KG1 (cell line): Measurements from ENCODE around the gene LIMCH1.

ENCODE experiments used
- DNase-seq: peaks from one replicate; lab custom pipeline; 2025; lab: John Stamatoyannopoulos, UW

Gene LIMCH1

GRCh38 chr4:41528512-41529205, 9.3 kb upstream of the LIMCH1 start:
- DNase-seq, result no peak

DNA sequence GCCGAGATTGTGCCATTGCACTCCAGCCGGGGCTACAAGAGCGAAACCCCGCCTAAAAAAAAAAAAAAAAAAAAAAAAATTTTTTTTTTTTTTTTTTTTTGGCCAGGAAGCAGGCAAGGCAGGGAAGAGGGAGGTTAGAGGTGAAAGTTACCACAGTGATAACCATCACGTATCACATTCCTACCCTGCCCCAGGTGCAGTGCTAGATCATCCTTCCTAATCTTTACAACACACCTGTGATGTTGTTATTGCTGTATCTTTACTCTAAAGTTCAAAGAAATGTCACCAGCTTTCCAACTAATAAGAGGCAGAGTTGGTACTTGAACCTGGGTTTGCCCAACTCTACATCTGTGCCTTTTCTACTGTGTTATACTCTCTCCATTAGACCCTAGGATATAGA, 7.2 kb upstream of the LIMCH1 start:
- DNase-seq, result no peak

GRCh38 chr4:41532336-41532735, 5.6 kb upstream of the LIMCH1 start:
- DNase-seq, result no peak

DNA sequence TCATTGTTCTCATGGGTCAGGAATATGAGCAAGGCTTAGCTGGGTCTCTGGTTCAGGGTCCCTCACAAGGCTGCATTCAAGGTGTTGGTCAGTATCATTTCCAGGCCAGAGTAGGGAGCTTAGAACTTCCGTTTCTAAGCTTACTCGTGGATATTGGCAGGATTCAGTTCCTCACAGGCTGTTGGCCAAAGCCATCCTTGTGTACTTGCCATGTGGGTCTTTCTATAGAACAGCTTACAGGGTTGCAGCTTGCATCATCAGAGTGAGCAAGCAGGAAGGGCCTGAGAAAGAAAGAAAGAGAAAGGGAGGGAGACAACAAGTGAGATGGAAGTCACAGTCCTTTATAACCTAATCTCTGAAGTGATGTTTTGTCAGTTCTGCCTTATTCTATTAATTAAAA, 5.1 kb upstream of the LIMCH1 start:
- no peak for DNase-seq

DNA sequence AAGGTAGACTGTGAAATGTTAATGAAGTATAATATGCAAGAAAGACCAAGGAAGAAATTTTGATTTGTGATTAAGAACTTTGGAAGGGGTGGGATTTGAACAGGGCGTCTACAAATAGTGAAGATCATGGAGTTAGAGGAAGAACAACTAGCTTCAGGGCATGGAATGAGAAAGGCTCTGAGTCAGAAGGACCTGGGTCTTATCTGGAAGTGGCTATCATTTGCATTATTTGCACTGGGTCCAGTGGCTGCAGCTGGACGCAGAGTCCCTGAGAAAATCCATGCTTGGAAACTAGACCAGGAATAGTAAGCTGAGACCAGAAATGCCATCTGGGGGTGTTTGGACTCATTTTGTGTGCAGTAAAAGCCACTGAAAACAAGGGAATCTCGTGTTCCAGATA, 4.3 kb upstream of the LIMCH1 start:
- no peak for DNase-seq

GRCh38 chr4:41534404-41534803, 3.6 kb upstream of the LIMCH1 start:
- DNase-seq, result no peak

GRCh38 chr4:41535911-41536371, 2.0 kb upstream of the LIMCH1 start:
- DNase-seq, result no peak

- no peak for DNase-seq
These were observed 566 bp upstream of the LIMCH1 start for GRCh38 chr4:41537292-41537890.

DNA sequence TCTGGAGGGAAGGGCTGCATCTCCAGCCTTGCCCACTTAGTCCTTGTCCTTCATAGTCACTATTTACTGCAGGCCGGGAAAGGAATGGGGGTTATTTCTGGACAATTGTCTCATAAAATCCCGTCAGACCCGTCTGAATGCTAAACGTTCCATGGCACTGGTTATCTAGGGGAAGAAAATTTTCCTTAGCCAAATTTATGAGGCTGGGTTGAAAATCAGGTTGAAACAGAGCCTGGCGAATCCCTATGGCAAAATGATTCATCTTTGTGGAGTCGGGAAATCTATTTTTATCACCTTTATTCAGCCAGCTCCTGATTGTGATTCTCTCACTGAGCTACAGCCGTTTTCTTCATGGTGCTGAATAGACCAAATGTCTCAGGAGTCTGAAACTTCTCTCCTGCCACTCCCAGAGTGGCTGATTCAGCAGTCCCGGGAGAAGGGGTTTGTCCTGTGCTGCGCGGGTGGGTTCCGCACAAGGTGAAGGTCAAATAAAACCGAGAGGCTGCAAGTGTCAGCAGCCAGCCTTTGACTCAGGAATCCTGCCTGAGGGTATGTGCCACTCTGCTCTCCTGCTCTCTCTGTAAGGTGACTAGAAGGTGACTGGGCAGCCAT, 1.0 kb downstream of the LIMCH1 start:
- DNase-seq, result no peak

DNA sequence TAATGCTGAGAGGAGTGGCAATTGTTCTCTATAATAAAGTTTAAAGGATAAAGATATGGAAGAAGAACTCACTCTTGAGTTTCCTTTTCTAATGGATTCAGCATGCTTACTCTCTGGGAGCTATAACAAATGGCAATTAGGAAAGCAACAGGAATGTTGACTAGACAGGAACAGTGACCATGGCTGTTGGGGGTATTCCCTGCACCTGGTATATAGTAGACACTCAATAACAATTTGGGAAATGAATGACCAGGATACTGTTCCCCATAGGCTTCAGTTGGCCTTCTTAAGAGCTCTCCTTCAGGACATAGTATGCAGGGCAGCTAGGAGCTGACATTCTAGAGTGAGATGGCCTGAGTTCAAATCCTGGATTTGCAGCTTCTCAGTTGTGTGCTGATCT, 1.8 kb downstream of the LIMCH1 start:
- DNase-seq, result no peak

DNA sequence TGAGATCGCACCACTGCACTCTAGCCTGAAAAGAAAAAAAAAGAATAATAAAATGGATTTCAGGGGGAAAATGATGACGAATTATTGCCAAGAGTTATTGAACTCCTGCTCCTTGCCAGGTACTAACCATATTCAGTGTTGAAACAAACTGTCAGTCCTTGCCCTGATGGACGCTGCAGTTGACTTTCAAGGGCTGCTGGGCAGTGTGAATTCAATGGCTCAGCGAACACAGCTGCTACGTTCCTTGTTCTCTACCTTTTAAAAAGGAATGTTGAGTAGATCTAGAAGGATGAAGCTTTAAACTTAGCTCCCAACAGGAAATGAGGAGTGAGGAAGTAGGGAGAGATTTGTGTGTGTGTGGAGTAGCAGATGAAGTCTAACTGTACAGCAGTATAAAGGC, 2.7 kb downstream of the LIMCH1 start:
- no peak for DNase-seq

GRCh38 chr4:41541687-41542094, 3.7 kb downstream of the LIMCH1 start:
- DNase-seq, result no peak

GRCh38 chr4:41542526-41543275, 4.7 kb downstream of the LIMCH1 start:
- DNase-seq, result no peak

DNA sequence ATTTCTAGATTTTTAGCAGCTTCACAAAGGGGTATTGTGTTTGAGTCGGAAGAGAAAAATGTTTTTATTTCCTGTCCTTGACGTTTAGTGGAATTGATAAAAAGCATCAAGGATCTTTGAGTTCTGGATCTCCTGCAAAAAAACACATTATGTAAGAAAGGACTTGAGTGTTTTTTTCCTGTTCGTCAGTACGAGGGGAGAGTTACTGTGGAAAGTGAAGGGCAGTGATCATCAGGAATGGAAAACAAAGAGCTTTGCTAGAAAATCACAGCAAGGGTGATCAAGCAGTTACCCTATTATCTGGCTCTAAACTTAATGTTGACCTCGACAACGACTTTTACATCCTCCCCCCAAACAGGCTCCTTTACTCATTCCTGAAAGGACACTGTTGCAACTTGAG, 7.3 kb downstream of the LIMCH1 start:
- no peak for DNase-seq

GRCh38 chr4:41546638-41547037, 8.7 kb downstream of the LIMCH1 start:
- no peak for DNase-seq

DNA sequence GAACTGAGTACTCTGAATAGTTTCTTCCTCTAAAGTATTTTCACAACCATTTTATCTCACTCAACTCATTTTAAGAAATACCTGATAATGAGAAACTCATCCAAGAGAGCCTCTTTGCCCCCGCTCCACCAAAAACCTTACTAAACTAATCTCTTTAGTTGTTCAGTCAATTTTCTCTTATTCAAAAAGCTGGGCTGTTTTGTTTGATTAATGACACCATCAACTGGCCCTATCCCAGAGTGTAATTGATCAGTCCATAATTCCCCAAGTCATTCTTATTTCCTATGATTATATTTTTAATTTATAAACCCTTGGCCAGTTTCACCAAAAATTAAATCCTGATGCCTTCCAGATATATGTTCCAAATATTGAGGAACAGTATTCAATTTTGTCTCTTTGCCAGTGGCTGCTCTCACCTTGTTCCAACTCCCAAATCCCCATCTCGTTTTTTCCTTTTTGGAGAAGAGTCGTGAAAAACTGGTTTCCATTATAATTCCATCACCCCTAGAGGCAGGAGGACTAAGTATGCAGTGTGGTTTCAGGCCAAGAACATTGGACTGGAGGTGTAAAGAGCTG, 10.4 kb downstream of the LIMCH1 start:
- no peak for DNase-seq

DNA sequence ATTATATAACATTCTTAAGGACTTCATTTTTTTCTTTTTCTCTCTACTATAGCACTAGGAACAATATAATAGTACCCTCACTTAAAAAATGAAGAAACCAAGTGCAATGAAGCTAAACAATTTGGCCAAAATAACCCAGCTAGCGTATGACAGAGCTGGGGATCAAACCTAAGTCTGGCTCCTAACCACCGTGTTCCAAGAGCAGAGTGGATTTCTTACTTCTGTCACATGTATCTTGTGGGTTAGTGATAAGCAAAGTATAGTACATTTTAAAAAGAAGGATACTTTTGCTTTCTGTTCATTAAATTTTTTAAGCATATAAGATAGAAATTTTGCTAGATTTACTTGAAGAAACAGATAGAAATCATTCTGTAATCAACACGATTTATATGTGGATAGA, 11.5 kb downstream of the LIMCH1 start:
- no peak for DNase-seq

DNA sequence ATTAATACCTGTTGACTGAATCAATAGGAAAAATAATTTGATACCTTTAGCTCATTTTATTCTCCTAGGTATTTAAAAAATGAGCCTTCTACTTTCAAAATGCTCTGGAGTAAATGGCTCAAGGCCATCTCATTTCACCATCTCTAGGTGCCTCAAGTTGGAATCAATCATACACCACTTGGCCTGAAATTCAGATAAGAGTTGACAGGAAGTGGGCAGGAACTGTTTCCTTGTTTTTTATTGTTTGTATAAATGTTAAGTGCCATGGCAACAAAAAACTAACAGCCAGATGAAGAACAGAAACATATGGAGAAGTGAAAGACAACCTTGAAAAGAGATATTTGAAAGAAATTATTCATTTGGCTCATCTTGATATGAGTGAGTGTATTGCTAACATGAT, 12.4 kb downstream of the LIMCH1 start:
- no peak for DNase-seq

DNA sequence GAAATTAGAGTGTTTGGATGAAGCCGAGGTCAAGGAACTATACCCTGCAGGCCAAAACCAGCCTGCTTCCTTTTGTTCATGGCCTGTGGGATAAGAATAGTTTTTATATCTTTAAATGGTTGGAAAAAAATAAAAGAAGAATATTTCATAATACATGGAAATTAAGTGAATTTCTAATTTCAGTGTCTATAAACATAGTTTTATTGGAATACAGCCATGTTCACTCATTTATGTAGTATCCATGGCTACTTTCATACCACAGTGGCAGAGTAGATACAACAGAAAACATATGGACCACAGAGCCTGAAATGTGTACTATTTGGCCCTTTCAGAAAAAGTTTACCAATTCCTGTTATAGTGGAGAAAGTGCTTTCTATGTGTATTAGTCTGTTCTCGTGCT, 13.6 kb downstream of the LIMCH1 start:
- DNase-seq, result no peak

DNA sequence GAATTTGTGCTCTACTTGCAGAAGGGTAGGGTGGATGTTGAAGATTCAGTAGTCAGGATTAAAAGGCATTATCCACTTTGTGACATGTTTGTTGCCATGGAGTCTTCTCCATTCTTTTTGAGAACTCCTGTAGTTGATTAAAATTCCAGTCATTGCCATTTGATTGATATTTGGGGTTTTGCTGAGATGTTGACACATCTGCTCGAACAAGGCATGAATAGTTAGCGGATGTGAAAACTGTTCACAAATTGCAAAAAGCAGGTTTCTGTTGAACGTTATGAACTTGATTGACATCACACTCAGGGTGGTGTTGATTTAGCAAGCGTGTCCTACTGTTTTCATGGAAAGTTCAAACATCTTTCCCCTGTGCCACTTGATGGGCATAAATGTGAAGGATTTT, 16.9 kb downstream of the LIMCH1 start:
- no peak for DNase-seq

- no peak for DNase-seq
These were observed 18.6 kb downstream of the LIMCH1 start for GRCh38 chr4:41556526-41556925.

GRCh38 chr4:41559940-41560516, 22.1 kb downstream of the LIMCH1 start:
- no peak for DNase-seq
